ENCODE measurements around the gene SHROOM1. TPM values are rescaled to one million over a fixed set of nuclear protein-coding genes. Genes with fewer than 3 reads are reported as not detected.

Gene SHROOM1
- total and polyA plus RNA-seq, 2 experiments from 2014 or later = 2.5 to 5.4 TPM

DNA sequence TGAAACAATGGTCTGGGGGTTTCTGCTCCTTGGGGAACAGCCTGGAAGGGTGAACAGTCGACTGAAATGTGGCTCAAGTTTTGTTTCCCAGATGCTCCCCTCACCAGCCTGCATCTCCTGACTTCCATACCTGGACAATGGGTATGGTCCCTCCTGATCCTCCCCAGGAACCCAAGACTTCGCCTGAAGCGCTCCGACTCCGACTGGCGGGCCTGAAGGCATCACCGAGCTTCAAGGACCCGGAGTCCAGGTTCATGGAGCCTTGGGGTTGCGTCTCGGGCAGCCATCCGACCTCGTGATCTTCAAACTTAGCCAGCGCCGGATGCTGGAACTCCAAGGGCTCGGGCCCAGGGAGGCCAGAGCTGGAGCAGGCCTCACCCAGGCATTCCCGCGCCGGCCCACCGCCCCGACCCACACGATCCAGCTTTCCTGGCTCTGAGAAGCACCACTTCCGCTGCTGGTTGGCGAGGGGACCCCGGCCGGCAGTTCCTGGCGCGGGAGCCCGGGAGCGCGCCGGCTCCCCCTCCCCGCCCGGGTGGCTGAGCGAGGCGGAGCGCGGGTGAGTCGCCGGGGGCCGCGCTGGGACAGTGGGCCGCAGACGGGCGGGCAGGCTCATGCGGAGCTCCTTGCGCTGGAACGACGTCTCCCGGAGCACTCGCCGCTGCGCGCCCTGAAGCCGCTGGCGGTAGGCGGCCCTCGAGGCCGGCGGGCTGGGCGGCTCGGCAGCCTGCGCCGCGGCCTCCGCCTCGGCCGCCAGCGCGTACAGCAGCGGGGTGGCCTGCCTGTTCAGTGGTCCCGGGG, 5.2 kb downstream of the SHROOM1 start:
- Mint-ChIP-seq H3K27ac (no peak overlapping the region; the same call in 1 of the 2 replicates), H3K36me3 (ENCODE audit: low read depth) (peaks cover 3% of the 10 kb centered on the region), H3K4me1 (peaks cover 12% of the 10 kb centered on the region), H3K9me3 (no peaks in the 10 kb centered on the region), H3K4me3 (peak overlapping the region; percentile 63), H3K27me3 (ENCODE audit: insufficient read depth, low read depth, poor library complexity) (peaks cover 57% of the 10 kb centered on the region)
- Histone ChIP-seq H3K36me3 (ENCODE audit: insufficient read depth) (no peaks in the 10 kb centered on the region), H3K79me2 (replicated peaks; ENCODE audit: insufficient read depth) (no peaks in the 10 kb centered on the region), H3K4me2 (peak overlapping the region; percentile 83), H4K20me1 (replicated peaks; ENCODE audit: insufficient read depth) (no peaks in the 10 kb centered on the region; the same call in 1 of the 2 replicates), H3F3A (replicated peaks; ENCODE audit: low read depth) (peaks cover 27% of the 10 kb centered on the region), H3K4me1 (ENCODE audit: insufficient read depth) (peaks cover 9% of the 10 kb centered on the region), H3K27ac (ENCODE audit: low read depth) (no peak overlapping the region), H3K9me2 (ENCODE audit: insufficient read depth) (no peaks in the 10 kb centered on the region), H3K4me3 (peak overlapping the region; percentile 61), H2AFZ (peak overlapping the region; percentile 96), H3K27me3 (ENCODE audit: insufficient read depth) (peaks cover 83% of the 10 kb centered on the region)
- DNase-seq (ENCODE audit: low spot score) (peak; percentile 76), ATAC-seq (peak; percentile 14)
- TF ChIP-seq CREB1 (CRISPR knock-in tag; IDR thresholded peaks at IDR 0.05; ENCODE audit: low read depth) = no peak
- peak in 1 of 2 experiments; percentile 18; a peak in 1 of 4 replicates for TF ChIP-seq CTCF (conservative IDR thresholded peaks at IDR 0.05; ENCODE audit: low read depth in 2 of 2)
- no peak for TF ChIP-seq NANOG (IDR thresholded peaks at IDR 0.05; ENCODE audit: borderline replicate concordance)

DNA sequence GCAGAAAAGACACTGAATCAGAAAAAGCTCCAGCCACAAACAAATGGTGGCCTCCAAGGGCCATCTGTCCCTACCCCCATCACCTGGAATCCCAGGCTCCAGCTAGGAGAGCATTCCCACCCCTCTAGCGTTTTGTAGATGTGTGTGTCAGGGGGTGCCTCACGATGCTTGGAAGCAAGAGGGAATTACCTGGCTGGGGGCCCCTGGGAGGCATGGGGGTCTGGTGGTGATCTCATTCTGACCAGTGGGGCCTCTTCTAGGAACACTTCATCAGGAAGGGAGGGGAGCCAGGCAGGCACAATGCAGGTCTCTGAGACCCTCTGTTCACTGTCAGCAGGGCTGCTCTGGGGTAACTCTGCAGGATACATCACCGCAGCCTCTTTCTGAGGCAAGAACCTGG, 6.0 kb downstream of the SHROOM1 start:
- peaks cover 14% of the 10 kb centered on the region for H3K4me1 Mint-ChIP-seq
- no peak overlapping the region for H3K27ac ChIP-seq (ENCODE audit: low read depth)
- no peak overlapping the region for H3K4me3 ChIP-seq
- no peak overlapping the region for H3K27ac Mint-ChIP-seq
- no peaks in the 10 kb centered on the region; the same call in 1 of the 2 replicates for H4K20me1 ChIP-seq (replicated peaks; ENCODE audit: insufficient read depth)
- peaks cover 14% of the 10 kb centered on the region for H3K4me1 ChIP-seq (ENCODE audit: insufficient read depth)
- H3K36me3 Mint-ChIP-seq (ENCODE audit: low read depth) = peaks cover 3% of the 10 kb centered on the region
- H3K79me2 ChIP-seq (replicated peaks; ENCODE audit: insufficient read depth) = no peaks in the 10 kb centered on the region
- H3K4me2 ChIP-seq = no peak overlapping the region
- H3K36me3 ChIP-seq (ENCODE audit: insufficient read depth) = no peaks in the 10 kb centered on the region
- no peak overlapping the region for H2AFZ ChIP-seq
- peaks cover 25% of the 10 kb centered on the region for H3F3A ChIP-seq (replicated peaks; ENCODE audit: low read depth)
- H3K9me3 Mint-ChIP-seq = no peaks in the 10 kb centered on the region
- peaks cover 75% of the 10 kb centered on the region for H3K27me3 ChIP-seq (ENCODE audit: insufficient read depth)
- H3K9me2 ChIP-seq (ENCODE audit: insufficient read depth) = no peaks in the 10 kb centered on the region
- ATAC-seq (no peak), DNase-seq (ENCODE audit: low spot score) (no peak)
- H3K4me3 Mint-ChIP-seq = peak overlapping the region; percentile 63
- H3K27me3 Mint-ChIP-seq (ENCODE audit: insufficient read depth, low read depth, poor library complexity) = peaks cover 51% of the 10 kb centered on the region
- TF ChIP-seq REST (IDR thresholded peaks at IDR 0.05; ENCODE audit: unreplicated experiment) = no peak
- TF ChIP-seq CREB1 (CRISPR knock-in tag; IDR thresholded peaks at IDR 0.05; ENCODE audit: low read depth) = no peak
- no peak for TF ChIP-seq ZNF462 (CRISPR knock-in tag; IDR thresholded peaks at IDR 0.05)
- TF ChIP-seq EZH2 (IDR thresholded peaks at IDR 0.05; ENCODE audit: low read depth, unreplicated experiment) = no peak
- no peak for TF ChIP-seq ZNF331 (CRISPR knock-in tag; IDR thresholded peaks at IDR 0.05; ENCODE audit: low read depth)
- TF ChIP-seq STAT1 (IDR thresholded peaks at IDR 0.05; ENCODE audit: unreplicated experiment) = no peak
- TF ChIP-seq EZH2phosphoT487 (IDR thresholded peaks at IDR 0.05; ENCODE audit: unreplicated experiment) = no peak
